Rectal smooth muscle tissue (tissue), 1 donor: Measurements from ENCODE around the gene FEM1A.
"Not testable (repeated sequence)": the region's sequence is repeated elsewhere in the genome, so short reads cannot be mapped to it uniquely, and the experiment has no call there.

ENCODE experiments used
- H3K27ac ChIP-seq: one replicate; pipeline ENCODE4 v1.7.0; 2013; ENCODE audit warnings: low read depth, low read length, inconsistent platforms
- H3K27me3 ChIP-seq: one replicate; pipeline ENCODE4 v1.7.0; 2013; ENCODE audit warnings: low read length; ENCODE audit not compliant: control insufficient read depth, insufficient read depth
- H3K36me3 ChIP-seq: one replicate; pipeline ENCODE4 v1.7.0; 2013; ENCODE audit warnings: low read length; ENCODE audit not compliant: control insufficient read depth, insufficient read depth
- H3K4me1 ChIP-seq: one replicate; pipeline ENCODE4 v1.7.0; 2013; ENCODE audit warnings: low read length; ENCODE audit not compliant: control insufficient read depth, insufficient read depth
- H3K4me3 ChIP-seq: one replicate; pipeline ENCODE4 v1.7.0; 2013; ENCODE audit warnings: low read length
- H3K9ac ChIP-seq: one replicate; pipeline ENCODE4 v1.7.0; 2013; ENCODE audit warnings: low read length

FEM1A gene

GRCh38 chr19:4805140-4805539, 13.6 kb downstream of the FEM1A start:
- not testable (repeated sequence) for H3K9ac ChIP-seq, H3K4me3 ChIP-seq, H3K36me3 ChIP-seq, H3K4me1 ChIP-seq, H3K27ac ChIP-seq, H3K27me3 ChIP-seq

GRCh38 chr19:4806384-4806783, 14.8 kb downstream of the FEM1A start:
- H3K4me3 ChIP-seq = no peak overlapping the region
- no peaks in the 10 kb centered on the region for H3K27me3 ChIP-seq
- no peak overlapping the region for H3K9ac ChIP-seq
- no peak overlapping the region for H3K27ac ChIP-seq
- H3K36me3 ChIP-seq = no peaks in the 10 kb centered on the region
- no peaks in the 10 kb centered on the region for H3K4me1 ChIP-seq

- H3K27me3 ChIP-seq = no peaks in the 10 kb centered on the region
- H3K4me3 ChIP-seq = no peak overlapping the region
- no peak overlapping the region for H3K9ac ChIP-seq
- no peak overlapping the region for H3K27ac ChIP-seq
- H3K4me1 ChIP-seq = no peaks in the 10 kb centered on the region
- H3K36me3 ChIP-seq = no peaks in the 10 kb centered on the region
These were observed 15.7 kb downstream of the FEM1A start for GRCh38 chr19:4807188-4807587.

GRCh38 chr19:4811328-4812131, 20.0 kb downstream of the FEM1A start:
- H3K36me3 ChIP-seq = peaks cover 1% of the 10 kb centered on the region
- H3K27me3 ChIP-seq = no peaks in the 10 kb centered on the region
- no peak overlapping the region for H3K9ac ChIP-seq
- no peak overlapping the region for H3K4me3 ChIP-seq
- peaks cover 9% of the 10 kb centered on the region for H3K4me1 ChIP-seq
- no peak overlapping the region for H3K27ac ChIP-seq

GRCh38 chr19:4814625-4815425, 23.3 kb downstream of the FEM1A start:
- H3K27ac ChIP-seq = no peak overlapping the region
- peaks cover 18% of the 10 kb centered on the region for H3K36me3 ChIP-seq
- peaks cover 9% of the 10 kb centered on the region for H3K4me1 ChIP-seq
- H3K27me3 ChIP-seq = no peaks in the 10 kb centered on the region
- H3K4me3 ChIP-seq = no peak overlapping the region
- no peak overlapping the region for H3K9ac ChIP-seq

GRCh38 chr19:4815426-4816201, 24.1 kb downstream of the FEM1A start:
- H3K4me1 ChIP-seq = peaks cover 9% of the 10 kb centered on the region
- H3K27me3 ChIP-seq = no peaks in the 10 kb centered on the region
- H3K9ac ChIP-seq = peak overlapping the region; percentile 30
- H3K27ac ChIP-seq = no peak overlapping the region
- H3K4me3 ChIP-seq = peak overlapping the region; percentile 61
- H3K36me3 ChIP-seq = peaks cover 18% of the 10 kb centered on the region

GRCh38 chr19:4816202-4816949, 24.8 kb downstream of the FEM1A start:
- Histone ChIP-seq H3K9ac (no peak overlapping the region), H3K27me3 (no peaks in the 10 kb centered on the region), H3K27ac (no peak overlapping the region), H3K4me1 (peaks cover 9% of the 10 kb centered on the region), H3K36me3 (peaks cover 18% of the 10 kb centered on the region), H3K4me3 (no peak overlapping the region)

GRCh38 chr19:4816950-4817278, 25.4 kb downstream of the FEM1A start:
- Histone ChIP-seq H3K36me3 (peaks cover 18% of the 10 kb centered on the region), H3K9ac (no peak overlapping the region), H3K27ac (no peak overlapping the region)

GRCh38 chr19:4817467-4818277, 26.1 kb downstream of the FEM1A start:
- no peaks in the 10 kb centered on the region for H3K27me3 ChIP-seq
- H3K4me1 ChIP-seq = peaks cover 9% of the 10 kb centered on the region
- no peak overlapping the region for H3K4me3 ChIP-seq
- peaks cover 18% of the 10 kb centered on the region for H3K36me3 ChIP-seq
- H3K9ac ChIP-seq = no peak overlapping the region
- H3K27ac ChIP-seq = no peak overlapping the region

More at GRCh38 chr19:4816950-4817278, 25.4 kb downstream of the FEM1A start:
- Histone ChIP-seq H3K4me1 (peaks cover 9% of the 10 kb centered on the region), H3K4me3 (no peak overlapping the region), H3K27me3 (no peaks in the 10 kb centered on the region)

- H3K4me1 ChIP-seq = no peaks in the 10 kb centered on the region
- peaks cover 18% of the 10 kb centered on the region for H3K36me3 ChIP-seq
- no peak overlapping the region for H3K9ac ChIP-seq
- no peaks in the 10 kb centered on the region for H3K27me3 ChIP-seq
- no peak overlapping the region for H3K4me3 ChIP-seq
- H3K27ac ChIP-seq = no peak overlapping the region
These were observed 29.7 kb downstream of the FEM1A start for GRCh38 chr19:4821265-4821664.

- not testable (repeated sequence) for H3K36me3 ChIP-seq, H3K4me3 ChIP-seq
These were observed 30.8 kb downstream of the FEM1A start for GRCh38 chr19:4822354-4822753.

More at GRCh38 chr19:4822354-4822753, 30.8 kb downstream of the FEM1A start:
- not testable (repeated sequence) for H3K27me3 ChIP-seq, H3K4me1 ChIP-seq, H3K9ac ChIP-seq, H3K27ac ChIP-seq
